Neural crest cell (in vitro differentiated cells): ENCODE results near the gene PTMS. TPM values are rescaled to one million over a fixed set of nuclear protein-coding genes. Genes with fewer than 3 reads are reported as not detected.

Source experiments
- DNase-seq: peaks from one replicate; pipeline ENCODE4 v3.0.0; 2021; ENCODE audit warnings: low read depth, mixed read lengths, low spot score
- H3K27ac Mint-ChIP-seq: one replicate; pipeline ENCODE4 v1.8.0; 2021; ENCODE audit warnings: mild to moderate bottlenecking, mixed read lengths; ENCODE audit not compliant: unreplicated experiment
- H3K27me3 Mint-ChIP-seq: 2 replicates; pipeline ENCODE4 v1.8.0; 2021; ENCODE audit warnings: low read depth, mild to moderate bottlenecking, mixed read lengths
- H3K36me3 Mint-ChIP-seq: 2 replicates; pipeline ENCODE4 v1.8.0; 2021; ENCODE audit warnings: low read depth, mild to moderate bottlenecking, mixed read lengths
- H3K4me1 Mint-ChIP-seq: 2 replicates; pipeline ENCODE4 v1.8.0; 2021; ENCODE audit warnings: mixed read lengths
- H3K4me3 Mint-ChIP-seq: one replicate; pipeline ENCODE4 v1.8.0; 2021; ENCODE audit warnings: mild to moderate bottlenecking, mixed read lengths
- H3K9me3 Mint-ChIP-seq: 2 replicates; pipeline ENCODE4 v1.8.0; 2021; ENCODE audit warnings: mixed read lengths
- CTCF ChIP-seq: fragments of 200-600 bp; sonication (generic); conservative IDR thresholded peaks from 2 replicates; pipeline ENCODE4 v1.5.0; 2021; ENCODE audit warnings: antibody characterized with exemption, mild to moderate bottlenecking
- total RNA-seq: library from RNA; stranded (reverse); gene quantifications from 2 replicates; pipeline ENCODE4 v1.2.1, GENCODE V29; 2021

The PTMS gene
- total RNA-seq, 1 donor from 2014 or later = 669 TPM

- no peak within 1 kb of the TSS for H3K4me3 Mint-ChIP-seq
- no peaks in the 10 kb centered on the region for H3K27me3 Mint-ChIP-seq
- TF ChIP-seq CTCF = no peak
- peaks cover 41% of the 10 kb centered on the region for H3K4me1 Mint-ChIP-seq
- H3K9me3 Mint-ChIP-seq = no peaks in the 10 kb centered on the region
- DNase-seq = no peak
- H3K36me3 Mint-ChIP-seq = no peaks in the 10 kb centered on the region
- peak within 1 kb of the TSS; percentile 46 for H3K27ac Mint-ChIP-seq
Observed at GRCh38 chr12:6788972-6789924, 23.1 kb downstream of the PTMS start, which contains the start of gene CD4. Gene CD4 (plus strand): TSS chr12:6789528. CDS start chr12:6800139, 10,611 bp downstream.

GRCh38 chr12:6790496-6791150, 24.5 kb downstream of the PTMS start:
- H3K27ac Mint-ChIP-seq = peak overlapping the region; percentile 69
- peaks cover 41% of the 10 kb centered on the region for H3K4me1 Mint-ChIP-seq

GRCh38 chr12:6791931-6792520, 25.9 kb downstream of the PTMS start:
- Mint-ChIP-seq H3K36me3 (no peaks in the 10 kb centered on the region), H3K4me1 (peaks cover 32% of the 10 kb centered on the region), H3K27ac (peak overlapping the region; percentile 97), H3K4me3 (peak overlapping the region; percentile 1), H3K27me3 (no peaks in the 10 kb centered on the region), H3K9me3 (no peaks in the 10 kb centered on the region)
- TF ChIP-seq CTCF = no peak
- DNase-seq = no peak

More at GRCh38 chr12:6790496-6791150, 24.5 kb downstream of the PTMS start:
- no peaks in the 10 kb centered on the region for H3K9me3 Mint-ChIP-seq
- no peaks in the 10 kb centered on the region for H3K36me3 Mint-ChIP-seq
- H3K27me3 Mint-ChIP-seq = no peaks in the 10 kb centered on the region
- DNase-seq = no peak
- no peak overlapping the region for H3K4me3 Mint-ChIP-seq
- TF ChIP-seq CTCF = no peak

GRCh38 chr12:6792522-6793201, 26.5 kb downstream of the PTMS start:
- H3K27ac Mint-ChIP-seq = peak overlapping the region; percentile 97
- no peaks in the 10 kb centered on the region for H3K9me3 Mint-ChIP-seq
- no peaks in the 10 kb centered on the region for H3K27me3 Mint-ChIP-seq
- TF ChIP-seq CTCF = no peak
- H3K4me3 Mint-ChIP-seq = peak overlapping the region; percentile 1
- no peaks in the 10 kb centered on the region for H3K36me3 Mint-ChIP-seq
- peaks cover 31% of the 10 kb centered on the region for H3K4me1 Mint-ChIP-seq
- peak; percentile 33 for DNase-seq

- no peak for DNase-seq
- H3K4me1 Mint-ChIP-seq = peaks cover 21% of the 10 kb centered on the region
- H3K4me3 Mint-ChIP-seq = no peak overlapping the region
- H3K27ac Mint-ChIP-seq = no peak overlapping the region
- no peak for TF ChIP-seq CTCF
- H3K27me3 Mint-ChIP-seq = no peaks in the 10 kb centered on the region
- H3K9me3 Mint-ChIP-seq = no peaks in the 10 kb centered on the region
- no peaks in the 10 kb centered on the region for H3K36me3 Mint-ChIP-seq
Observed at GRCh38 chr12:6795088-6795487, 28.9 kb downstream of the PTMS start.
